Activated CD8-positive, alpha-beta memory T cell treated with anti-CD3 and anti-CD28 coated beads, Interleukin-2, amount 50 U/mL, for 4 hours (primary cell): Measurements from ENCODE around the gene PDE1C.

ENCODE experiments used
- DNase-seq: peaks from one replicate; pipeline ENCODE4 v3.0.0-alpha.2; 2020

The PDE1C gene

DNA sequence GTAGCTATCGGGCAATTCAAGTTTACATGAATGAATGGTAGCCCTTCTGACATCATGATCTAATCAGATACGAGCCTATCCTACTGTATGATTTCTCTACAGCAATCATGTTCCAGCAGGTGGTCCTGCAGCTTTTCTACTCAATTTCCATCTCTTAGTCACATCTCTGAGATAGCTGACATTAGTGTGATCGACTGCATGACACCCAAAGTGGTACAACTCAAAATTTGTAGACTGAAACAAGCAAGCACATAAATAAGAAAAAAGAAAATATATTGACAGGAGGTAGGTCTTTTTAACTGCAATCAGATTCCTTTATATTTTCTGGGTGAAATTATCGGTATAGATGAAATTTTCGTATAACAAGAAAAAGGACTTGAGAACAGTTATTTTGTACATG, 251.2 kb downstream of the PDE1C start:
- no peak for DNase-seq

DNA sequence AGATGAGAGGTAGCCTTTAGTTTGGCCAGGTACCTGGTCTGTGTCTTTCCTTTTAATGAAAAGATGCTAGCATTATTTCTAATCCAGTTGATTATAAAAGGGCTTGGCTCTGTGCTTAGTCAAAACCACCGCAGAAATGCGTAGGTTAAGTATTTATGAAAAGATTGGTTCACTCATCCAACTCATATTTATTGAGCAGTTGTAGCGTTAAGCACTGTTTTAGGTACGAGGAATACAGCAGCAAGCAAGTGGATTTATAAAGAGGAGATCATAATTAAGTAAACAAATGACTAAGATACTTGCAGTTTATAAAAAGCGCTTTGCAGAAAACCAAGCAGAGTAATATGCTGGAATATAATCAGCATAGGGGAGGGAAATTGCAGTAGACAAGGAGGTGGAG, 253.4 kb downstream of the PDE1C start:
- no peak for DNase-seq

DNA sequence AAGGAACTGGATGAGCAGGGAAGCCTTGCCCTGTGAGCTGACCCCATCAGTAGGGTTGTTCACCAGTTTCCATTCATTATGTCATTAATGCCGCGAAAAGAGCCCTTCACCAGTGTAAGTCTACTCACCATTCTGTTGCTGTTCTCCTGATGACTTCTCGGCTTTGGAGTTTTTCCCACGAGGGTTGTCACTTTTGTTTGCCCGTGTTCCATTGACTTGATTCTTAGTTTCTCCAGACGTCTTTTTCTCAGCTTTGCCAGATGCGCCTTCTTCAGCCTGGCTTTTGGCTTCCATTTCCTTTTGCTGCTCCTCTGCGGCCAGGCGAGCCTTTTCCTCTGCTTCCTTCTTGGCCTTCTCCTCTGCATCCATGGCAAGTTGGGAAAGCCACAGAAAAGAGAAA, 254.4 kb downstream of the PDE1C start:
- DNase-seq: no peak

DNA sequence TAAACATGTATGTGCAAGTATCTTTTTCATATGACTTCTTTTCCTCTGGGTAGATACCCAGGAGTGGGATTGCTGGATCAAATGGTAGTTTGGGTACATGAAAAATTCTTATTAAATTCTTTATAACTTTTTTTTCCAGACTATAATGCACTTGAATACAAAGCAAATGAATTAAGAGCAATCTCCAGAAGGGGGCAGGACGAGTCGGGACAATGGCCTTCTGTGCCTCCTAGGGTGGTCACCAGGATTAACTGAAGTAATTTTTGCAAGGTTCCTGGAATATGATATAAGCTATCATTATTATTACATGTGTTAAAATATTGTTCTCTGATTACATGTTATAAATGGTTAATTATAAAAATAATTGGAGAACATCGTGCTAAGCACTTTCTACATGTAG, 256.0 kb downstream of the PDE1C start:
- no peak for DNase-seq

DNA sequence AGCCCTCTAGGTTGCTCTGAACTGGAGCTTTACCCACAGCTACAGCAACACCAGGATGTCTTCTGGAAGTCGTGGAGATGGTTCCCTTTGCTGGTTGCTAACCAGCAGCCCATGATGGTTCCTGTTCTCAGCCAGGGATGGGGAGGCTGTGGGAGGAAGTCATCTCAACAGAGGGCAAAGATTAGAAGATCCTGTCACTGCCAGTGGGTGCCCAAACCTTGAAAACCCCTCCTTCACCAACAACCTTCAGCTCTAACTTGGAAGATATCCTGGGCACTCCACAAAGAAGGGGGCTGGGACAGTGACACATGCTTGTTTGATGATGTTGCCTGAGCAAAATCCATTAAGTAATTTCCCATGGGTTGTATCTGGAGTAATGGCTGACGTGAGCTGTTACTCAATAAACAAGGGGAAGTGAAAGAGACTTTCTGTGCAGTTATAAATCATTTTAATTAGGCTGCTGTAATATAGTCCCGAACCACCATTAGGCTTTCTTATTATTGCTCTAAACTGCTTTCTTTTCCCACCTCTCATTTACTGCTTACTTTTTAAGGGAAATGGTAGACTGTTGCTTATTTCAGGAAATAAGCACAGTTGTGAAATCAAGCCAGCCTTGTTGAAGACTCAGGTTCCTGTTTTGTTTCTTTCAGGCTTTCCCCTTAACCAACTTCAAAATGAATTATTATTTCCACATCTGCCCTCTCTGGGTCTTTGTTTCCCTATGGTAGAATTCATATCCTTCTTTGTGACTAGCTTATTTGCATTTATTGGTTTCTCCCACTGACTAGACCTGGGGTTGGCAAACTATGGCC, 258.4 kb downstream of the PDE1C start:
- no peak for DNase-seq

DNA sequence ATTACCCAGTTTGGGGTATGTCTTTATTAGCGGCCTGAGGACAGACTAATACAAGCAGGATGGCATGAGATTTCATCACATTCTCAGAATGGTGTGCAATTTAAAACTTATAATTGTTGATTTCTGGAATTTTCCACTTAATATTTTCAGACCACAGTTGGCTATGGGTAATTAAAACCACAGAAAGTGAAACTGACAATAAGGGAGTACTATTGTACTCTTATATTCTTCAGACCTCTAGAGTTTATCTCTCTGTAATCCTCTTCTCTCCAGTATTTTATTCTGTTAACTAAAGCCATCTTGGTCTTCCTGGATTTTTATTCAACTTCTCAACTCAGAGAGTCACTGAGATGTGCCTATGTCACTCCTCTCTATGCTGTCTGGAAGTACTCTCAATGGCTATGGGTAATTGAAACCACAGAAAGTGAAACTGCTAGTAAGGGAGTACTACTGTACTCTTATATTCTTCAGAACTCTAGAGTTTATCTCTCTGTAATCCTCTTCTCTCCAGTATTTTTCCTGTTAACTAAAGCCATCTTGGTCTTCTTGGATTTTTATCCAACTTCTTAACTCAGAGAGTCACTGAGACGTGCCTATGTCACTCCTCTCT, 264.9 kb downstream of the PDE1C start:
- no peak for DNase-seq

DNA sequence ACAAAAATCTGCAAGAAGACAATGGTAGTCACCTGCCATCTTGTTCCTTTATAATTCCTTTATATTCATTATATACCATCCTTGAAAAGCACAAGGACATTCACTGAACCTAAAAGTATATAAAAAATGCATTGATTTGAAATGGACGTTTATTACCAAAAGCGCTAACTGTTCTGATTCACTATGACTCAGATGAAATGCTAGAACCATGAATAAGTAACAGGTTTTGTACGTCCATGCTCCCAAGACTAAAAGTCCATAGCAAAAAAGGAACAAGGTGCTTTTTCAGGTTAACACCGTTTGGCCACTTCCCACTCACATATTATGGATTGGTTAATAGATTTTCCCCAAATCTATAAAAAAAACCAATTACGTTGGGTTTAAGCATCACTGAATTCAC, 273.8 kb downstream of the PDE1C start:
- no peak for DNase-seq

DNA sequence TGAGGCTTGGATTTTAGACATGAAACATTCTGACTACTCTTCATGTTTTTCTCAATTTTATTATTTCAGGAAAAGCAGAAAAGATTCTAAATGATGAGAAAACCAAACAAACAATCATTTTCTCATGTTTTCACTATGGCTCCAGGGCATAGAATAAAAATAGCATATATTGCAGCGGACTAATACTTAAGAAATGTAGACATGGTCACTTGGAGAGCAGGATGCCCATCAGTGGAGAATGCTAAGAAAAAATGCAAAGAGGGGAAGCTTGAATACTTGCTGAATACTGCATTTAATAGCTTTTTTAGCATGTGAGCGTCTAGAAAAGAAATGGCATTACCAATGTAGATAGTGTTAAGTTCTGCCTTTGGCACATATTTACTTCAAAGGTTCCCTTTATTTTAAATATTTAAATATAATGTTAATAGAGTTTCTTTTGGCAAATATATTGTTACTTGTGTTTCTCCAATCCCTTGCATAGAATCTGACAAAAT, 275.3 kb downstream of the PDE1C start:
- DNase-seq: no peak

DNA sequence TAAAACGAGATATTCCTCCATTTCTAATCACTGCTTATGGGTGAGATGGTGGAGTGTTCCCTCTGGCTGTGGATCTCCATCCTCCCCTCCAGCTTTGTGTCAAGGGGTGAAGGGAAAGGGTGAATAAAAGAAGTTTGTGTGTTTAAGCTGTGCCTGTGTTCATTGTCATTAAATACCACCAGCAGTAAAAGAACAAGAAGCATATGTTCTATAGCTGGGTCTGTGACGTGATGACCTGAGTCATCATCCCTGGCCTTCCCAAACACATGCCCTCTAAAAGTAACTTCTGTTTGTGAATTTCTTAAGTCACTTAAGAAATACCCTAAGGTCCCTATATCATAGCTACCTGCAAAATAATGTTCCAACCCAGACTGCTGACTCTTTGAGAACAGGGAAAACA, 278.3 kb downstream of the PDE1C start:
- no peak for DNase-seq

DNA sequence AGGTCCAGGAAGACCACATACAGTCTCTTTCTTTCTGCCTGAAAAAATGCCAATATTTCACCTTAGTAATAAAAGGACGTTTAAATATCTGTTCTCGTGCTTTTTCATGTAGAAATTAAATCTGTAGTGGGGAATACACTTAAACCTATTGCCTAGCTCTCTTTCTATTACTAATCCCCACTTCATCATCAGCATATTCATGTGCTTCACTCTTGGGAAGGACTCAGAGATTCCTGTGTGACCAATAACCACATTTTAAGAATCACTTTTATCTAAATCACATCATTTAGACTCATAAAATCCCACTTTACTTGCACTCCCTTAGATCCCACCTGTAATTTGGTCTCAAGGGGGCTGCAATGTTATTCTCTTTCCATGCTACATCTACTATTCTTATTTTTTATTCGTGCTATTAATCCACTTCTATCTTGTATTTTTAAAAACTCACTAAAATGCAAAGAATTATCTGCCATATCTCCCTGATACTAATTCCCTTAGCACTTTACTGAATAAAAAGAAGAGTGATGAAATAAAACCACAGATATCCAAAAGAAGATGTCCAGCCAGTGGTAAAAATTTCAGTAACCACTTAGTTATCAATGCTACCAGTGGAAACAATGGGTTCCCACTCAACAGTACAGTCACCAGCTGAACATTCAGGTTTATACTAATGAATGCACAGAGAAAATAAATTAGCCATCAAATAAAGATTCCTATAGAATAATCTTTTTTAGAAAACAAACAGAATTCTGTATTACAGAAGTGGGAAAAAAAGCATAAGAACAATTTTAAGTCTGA, 281.1 kb downstream of the PDE1C start:
- DNase-seq: no peak

DNA sequence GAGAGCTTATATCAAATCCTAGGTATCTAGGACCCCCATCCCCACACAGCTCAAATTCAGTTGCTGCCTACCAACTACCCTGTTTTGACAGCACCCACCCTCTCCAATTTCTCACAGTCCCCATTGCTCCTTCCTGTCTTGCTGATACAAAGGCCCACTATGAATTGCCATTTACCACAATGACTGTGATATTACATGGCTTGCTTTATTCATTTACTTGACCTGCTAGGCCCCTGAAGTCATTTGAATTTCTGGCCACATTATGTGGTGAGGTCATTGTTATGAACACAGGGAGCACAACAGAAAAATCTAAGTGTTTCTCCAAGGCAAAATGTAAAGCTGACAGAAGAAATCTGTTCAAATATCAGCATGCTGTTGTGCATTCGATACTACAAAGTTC, 281.8 kb downstream of the PDE1C start:
- DNase-seq: no peak

DNA sequence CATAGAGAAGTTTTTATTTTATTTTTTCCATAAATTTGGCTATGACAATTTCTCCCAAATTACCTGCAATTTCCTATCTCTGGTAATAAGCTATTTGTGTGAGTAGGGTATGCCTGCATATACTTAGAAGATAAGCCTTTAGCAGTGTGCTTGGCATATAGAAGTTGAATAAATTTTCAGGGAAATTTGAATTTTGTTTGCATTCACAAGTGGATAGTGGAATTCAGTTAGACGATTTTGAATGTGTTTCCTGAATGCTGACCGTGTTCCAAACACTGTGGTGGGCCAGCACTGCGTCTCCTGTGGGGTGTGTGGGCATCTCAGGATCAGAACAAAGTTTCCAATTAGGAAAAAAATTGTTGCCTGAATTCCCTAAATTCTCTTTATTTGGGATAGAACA, 283.9 kb downstream of the PDE1C start:
- no peak for DNase-seq

DNA sequence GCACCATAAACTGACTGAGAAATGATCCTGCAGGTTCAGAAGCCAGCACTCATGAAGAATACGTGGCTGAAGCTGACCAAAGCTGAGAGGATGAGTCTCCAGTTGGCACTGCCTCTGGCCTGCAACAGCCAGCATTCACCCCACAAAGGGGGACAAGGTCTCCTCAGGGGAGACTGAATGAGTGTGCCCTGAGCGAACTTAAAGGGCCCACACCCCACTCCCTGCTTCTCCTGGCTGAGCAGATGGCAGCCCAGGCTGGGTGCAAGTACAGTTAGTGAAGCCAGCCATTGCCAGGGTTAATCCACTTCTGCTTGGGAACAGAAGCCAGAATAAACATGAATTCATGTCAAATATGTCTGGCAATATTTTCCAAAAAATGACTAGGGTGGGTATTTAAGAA, 285.1 kb downstream of the PDE1C start:
- DNase-seq: no peak

DNA sequence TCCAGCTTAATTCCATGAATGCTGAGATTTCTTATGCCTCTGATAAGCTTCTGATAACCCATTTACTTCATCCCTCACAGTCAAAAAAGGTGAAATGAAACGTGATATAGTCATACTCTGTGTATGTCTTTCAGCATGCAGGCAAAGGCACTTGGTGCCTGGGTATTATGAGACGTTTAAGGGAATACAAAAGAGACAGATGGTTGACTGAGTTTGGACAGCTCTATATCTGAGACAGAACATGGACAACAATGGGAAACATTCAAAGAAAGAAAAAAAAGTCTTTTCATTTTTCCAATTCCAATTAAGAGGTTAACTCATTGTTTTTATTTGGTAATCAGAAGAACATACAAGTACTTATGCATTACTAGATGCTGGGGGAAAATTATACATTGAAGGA, 287.0 kb downstream of the PDE1C start:
- no peak for DNase-seq

DNA sequence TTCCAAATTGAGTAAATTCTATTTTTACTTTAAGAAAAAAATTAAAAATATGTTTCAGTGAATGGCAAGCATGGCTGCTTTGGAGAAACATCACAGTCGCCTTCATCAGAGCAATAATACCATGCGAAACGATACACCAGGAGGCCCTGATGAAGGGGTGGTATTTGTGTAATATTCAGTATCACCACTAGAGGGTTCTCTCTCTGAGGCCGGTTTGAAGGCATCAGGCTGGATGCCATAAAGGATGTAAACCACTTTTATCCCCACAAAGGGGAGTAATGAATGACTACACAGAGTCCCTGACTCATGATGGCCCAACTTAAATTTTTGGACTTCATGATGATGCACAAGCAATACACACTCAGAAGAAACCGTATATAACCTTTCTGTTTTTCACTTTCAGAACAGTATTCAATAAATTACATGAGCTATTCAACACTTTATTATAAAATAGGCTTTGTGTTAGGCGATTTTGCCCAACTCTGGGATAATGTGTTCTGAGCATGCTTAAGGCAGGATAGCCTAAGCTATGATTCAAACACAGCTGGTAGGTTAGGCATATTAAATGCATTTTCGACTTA, 287.7 kb downstream of the PDE1C start:
- DNase-seq: no peak

DNA sequence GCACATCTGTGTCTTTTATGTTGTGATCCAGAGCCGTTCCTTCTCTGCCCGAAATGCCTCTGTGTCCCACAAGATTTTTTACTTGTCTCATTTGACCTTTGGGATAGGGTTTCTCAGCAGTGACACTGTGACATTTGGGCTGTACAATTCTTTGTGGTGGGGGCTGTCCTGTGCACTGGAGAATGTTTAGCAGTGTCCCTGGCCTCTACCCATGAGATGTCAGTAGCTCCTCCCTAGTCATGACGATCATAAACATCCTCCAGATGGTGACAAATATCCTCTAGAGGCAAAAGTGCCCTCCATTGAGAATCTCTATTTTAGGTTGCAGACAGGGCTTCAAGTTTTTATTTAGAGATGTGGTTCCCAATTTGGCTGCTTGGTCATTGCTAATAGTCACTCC, 291.9 kb downstream of the PDE1C start:
- DNase-seq: no peak

DNA sequence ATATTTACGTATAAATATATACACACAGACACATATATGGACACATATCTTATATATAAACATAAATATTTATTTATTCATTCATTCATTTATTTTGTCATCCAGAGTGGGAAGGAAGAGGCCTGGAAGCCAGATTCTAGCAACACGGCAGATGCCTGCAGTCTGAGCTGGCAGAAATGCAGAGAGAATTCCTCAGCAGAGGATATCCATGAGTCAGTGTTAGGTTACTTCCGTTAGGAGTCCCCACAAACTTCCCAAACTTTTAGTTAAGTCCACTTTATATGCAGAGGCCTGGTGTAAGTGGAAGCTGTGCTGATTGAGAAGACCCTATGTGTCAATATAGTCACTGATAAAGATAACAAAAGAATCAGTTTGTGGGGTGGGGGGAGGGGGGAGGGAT, 293.6 kb downstream of the PDE1C start:
- DNase-seq: no peak

DNA sequence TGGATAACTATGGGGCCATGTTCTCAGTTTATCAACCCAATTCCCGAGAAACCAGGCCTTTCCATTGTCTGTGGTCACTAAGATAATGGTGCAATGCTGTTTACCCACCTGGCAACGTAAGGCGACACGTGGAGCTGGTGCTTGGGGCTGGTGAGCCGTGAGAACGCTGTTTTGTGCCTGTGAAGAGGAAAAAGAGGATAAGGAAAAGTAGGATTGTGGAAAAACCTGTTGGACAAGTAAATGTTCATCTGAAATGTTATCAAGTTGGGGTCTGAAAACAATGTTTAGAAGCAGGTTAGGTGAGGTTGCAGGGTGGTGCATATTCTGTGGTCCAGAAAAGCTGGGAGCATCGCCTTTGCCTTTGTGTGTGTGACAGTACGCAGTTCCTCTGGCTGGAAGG, 294.7 kb downstream of the PDE1C start:
- DNase-seq: no peak

DNA sequence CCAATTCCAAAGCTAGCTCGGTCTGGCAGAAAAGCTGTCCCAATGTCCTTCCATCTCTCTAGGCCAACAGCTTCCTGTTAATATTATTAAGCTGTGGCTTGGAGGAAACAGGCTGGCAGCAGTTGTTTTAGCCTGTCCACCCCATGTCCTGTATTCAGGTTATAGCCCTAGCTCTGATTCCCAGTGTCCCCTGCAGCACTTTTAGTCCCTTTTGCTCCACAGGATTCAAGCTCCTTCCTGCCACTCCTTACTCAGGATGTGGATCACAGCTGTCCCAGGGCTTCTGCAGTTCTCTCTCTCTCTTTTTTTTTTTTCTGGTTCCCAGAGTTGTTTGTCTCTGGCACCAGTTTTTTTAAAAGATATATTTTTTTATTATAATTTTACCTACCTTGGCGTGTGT, 298.0 kb downstream of the PDE1C start:
- no peak for DNase-seq

DNA sequence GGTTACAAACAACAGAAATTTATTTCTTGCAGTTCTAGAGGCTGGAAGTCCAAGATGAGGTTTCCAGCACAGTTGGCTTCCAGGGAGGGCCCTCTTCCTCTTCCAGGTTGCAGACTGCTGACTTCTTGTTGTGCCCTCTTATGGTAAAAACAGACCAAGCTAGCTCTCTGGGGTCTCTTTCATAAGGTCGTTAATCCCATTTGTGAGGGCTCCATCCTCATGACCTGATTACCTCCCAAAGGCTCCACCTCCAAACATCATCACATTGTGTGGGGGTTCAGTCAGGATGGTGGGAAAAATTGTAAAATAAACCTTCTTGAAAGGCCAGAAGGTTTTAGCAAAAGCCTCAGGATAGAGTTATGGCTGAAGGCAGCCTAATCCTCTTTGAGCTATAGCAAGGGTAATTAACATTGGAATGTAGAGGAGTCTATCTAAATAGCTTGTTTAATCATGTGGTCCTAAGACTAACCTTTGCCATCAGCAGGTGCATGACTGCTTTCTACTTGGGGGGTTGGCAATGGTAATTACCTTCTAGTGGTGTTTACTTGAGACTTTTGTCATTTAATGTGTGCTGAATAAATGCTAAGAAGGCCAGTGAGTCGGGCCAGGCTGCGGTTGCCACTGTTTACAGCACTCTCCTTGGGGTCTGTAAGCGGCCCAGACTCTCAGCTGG, 302.4 kb downstream of the PDE1C start:
- DNase-seq: no peak

DNA sequence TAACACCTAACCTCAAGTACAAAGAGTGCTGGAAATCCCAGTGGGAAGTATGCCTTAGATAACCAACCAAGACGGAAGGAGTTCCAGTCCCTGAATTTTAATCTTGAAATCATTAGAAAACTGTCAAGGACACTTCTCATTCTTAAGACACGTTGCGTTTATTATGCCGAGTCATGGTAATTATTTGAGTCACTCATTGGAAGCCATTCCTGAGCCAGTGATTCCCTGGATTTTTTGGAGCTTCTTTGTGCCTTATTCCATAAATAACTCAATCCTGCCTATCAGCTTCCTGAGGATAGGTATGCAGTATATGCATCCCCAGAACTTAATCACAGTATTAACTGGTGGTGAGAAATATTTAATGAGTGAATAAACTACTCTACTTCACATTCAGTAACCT, 305.7 kb downstream of the PDE1C start:
- DNase-seq: no peak

DNA sequence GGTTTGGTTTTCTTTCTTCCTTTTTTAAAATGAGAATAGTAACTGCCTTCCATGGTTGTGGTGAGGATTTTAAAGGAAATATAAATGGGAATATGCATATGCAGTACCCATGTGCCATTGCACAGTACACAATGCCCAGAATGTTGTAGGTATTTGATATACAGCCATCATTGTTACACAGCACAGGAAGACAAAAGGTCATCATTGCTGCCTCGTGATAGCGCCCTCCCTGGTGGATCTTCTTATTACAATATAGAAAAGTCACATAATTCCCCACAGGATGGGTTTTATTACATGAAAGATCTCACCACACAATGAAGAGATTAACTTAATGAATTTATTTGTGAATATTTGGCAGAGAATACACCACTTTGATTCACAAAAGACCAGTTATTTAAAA, 306.7 kb downstream of the PDE1C start:
- no peak for DNase-seq

DNA sequence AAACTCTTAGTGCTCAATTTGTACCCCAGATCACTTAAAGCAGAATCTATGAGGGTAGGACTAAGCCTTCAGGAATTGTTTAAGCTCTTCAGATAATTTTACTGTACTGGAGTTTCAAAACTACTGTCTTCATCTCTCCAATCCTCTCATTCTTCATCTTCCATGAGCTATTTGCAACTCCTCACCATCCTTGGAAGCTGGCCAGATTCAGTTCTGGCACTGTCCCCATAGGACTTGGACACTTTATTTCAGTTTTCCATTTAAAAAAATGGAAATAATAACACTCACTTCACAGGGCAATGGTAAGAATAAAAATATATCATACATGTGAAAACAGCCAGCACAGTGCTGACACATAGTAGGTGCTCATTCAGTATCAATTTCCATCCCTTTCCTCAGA, 308.6 kb downstream of the PDE1C start:
- no peak for DNase-seq
